Muscle layer of colon (tissue), 2 donors: ENCODE results near the gene NQO2.
A peak's percentile ranks its signal among the peaks of the same experiment; 100 is the strongest.

Source experiments
- H3K27ac ChIP-seq: one replicate; pipeline ENCODE4 v1.7.0; 2013; ENCODE audit warnings: low read depth, mild to moderate bottlenecking, low read length, moderate library complexity
- H3K27me3 ChIP-seq, 2 donors: one replicate each; pipeline ENCODE4 v1.7.0; 2013; ENCODE audit warnings: low read length in 2 of 2, mild to moderate bottlenecking in 2 of 2; ENCODE audit not compliant: insufficient read depth in 2 of 2, control insufficient read depth in 1 of 2
- H3K36me3 ChIP-seq: one replicate; pipeline ENCODE4 v1.7.0; 2013; ENCODE audit warnings: mild to moderate bottlenecking, low read length; ENCODE audit not compliant: insufficient read depth
- H3K4me1 ChIP-seq: one replicate; pipeline ENCODE4 v1.7.0; 2013; ENCODE audit warnings: mild to moderate bottlenecking, low read length; ENCODE audit not compliant: insufficient read depth
- H3K4me3 ChIP-seq, 2 donors: one replicate each; pipeline ENCODE4 v1.7.0; 2013; ENCODE audit warnings: low read length in 2 of 2, low read depth in 1 of 2, mild to moderate bottlenecking in 1 of 2, moderate library complexity in 1 of 2
- H3K9ac ChIP-seq: one replicate; pipeline ENCODE4 v1.7.0; 2013; ENCODE audit warnings: low read length
- H3K9me3 ChIP-seq: one replicate; pipeline ENCODE4 v1.7.0; 2013; ENCODE audit warnings: mild to moderate bottlenecking, low read length
- donor health status: abdominal sarcoma.
- donor health status: Adenocarcinoma of cecum.

NQO2 gene

DNA sequence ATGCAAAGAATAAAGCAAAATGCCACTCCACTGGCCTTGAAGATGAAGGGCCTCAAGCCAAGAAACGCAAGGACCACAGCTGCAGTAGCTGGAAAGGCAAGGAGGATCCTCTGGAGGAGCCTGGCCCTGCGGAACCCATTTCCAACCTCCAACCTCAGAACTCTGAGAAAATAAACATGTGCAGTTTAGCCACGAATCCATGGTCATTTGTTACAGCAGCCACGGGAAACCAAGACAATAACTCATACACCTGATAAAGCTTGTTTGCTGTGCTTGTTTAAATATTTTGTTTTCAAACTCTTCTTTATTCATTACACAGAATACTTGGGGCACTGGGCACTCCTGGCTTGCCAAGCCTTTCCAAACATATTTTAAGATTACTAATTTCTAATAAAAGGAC is 38.8 kb upstream of the NQO2 start:
- Histone ChIP-seq H3K9ac (no peak overlapping the region), H3K4me3 (no peak overlapping the region), H3K27me3 (no peaks in the 10 kb centered on the region), H3K9me3 (no peaks in the 10 kb centered on the region), H3K36me3 (peaks cover 18% of the 10 kb centered on the region), H3K4me1 (peaks cover 49% of the 10 kb centered on the region), H3K27ac (no peak overlapping the region)

DNA sequence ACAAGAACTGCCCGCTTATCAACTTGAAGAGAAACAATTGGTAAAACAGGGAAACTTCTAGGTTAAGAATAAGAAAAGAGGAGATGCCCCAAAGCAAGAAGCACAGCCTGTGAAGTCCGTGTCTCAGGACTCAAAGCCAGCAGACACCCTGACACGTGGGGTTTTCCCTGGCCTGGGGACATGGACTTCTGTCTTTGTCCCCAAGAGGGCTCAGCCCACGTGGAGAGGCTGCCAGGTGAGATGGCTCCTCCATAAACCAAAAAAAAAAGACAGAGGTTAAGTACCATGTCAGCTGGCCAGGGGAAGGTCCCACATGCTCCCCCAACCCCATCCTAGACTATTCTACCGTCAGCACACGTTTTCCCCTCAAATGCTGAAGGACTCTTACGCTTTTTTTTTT is 38.2 kb upstream of the NQO2 start:
- Histone ChIP-seq H3K27me3 (no peaks in the 10 kb centered on the region), H3K36me3 (peaks cover 15% of the 10 kb centered on the region), H3K4me3 (no peak overlapping the region), H3K9me3 (no peaks in the 10 kb centered on the region), H3K27ac (no peak overlapping the region), H3K9ac (no peak overlapping the region), H3K4me1 (peaks cover 53% of the 10 kb centered on the region)

DNA sequence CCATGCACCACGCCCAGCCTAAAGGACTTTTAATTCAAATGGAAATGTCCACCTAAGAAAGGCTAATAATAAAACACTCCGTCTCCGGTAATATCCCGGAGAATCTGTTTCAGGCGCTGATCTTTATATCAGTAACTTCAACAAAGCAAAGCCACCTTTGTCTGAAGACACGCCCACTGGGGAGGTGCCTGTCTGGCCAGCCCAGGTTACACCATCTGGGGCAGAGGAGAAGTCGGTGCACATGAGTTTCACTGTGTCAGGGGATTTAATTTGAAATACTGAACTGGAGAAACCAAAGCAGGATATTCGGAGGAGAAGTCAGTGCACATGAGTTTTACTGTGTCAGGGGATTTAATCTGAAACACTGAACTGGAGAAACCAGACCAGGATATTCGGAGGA is 37.7 kb upstream of the NQO2 start:
- Histone ChIP-seq H3K9me3 (no peaks in the 10 kb centered on the region), H3K9ac (no peak overlapping the region), H3K27ac (no peak overlapping the region), H3K27me3 (no peaks in the 10 kb centered on the region), H3K4me3 (no peak overlapping the region), H3K36me3 (peaks cover 15% of the 10 kb centered on the region), H3K4me1 (peaks cover 49% of the 10 kb centered on the region)

DNA sequence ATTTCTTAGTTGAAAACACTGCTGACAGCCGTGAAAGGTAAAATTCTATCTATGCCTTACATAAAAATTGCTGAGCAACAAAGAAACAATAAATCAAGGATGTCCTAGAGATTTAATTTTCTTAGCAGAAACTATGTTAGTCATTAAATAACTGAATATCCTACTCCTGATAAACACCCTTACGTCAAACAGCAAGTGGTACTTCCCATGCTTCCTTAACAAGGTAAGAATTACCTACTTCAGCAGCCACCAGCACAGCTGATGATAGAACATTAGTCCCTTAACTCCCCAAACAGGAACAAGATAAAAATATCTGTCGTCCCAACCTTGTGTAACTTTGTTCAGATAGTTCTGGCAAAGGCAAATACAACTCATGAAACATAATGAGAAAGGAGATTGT is 37.1 kb upstream of the NQO2 start:
- Histone ChIP-seq H3K4me1 (peaks cover 43% of the 10 kb centered on the region), H3K9me3 (no peaks in the 10 kb centered on the region), H3K27ac (peak overlapping the region; percentile 25), H3K4me3 (no peak overlapping the region), H3K36me3 (peaks cover 12% of the 10 kb centered on the region), H3K9ac (no peak overlapping the region), H3K27me3 (no peaks in the 10 kb centered on the region)

DNA sequence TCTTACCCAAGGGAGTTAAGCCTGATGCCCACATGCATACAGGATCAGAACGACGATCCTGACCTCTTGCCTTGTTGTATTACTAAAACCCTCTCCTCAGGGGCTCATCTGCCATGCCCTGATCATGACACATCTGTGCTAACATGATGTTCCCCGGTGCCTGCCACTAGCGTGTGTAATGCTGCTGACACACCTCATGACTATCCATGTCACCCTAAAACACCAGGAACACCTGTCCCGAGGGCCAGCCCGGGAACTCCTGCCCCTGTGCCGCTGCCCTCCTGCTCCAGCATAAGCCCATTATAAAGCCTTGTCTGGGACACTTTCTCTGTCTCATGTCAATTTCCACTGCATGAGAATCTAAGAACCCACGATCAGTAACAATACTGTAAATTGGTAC is 35.9 kb upstream of the NQO2 start:
- H3K27ac ChIP-seq = no peak overlapping the region
- no peaks in the 10 kb centered on the region for H3K9me3 ChIP-seq
- peaks cover 3% of the 10 kb centered on the region for H3K36me3 ChIP-seq
- H3K4me1 ChIP-seq = peaks cover 38% of the 10 kb centered on the region
- H3K9ac ChIP-seq = no peak overlapping the region
- H3K4me3 ChIP-seq = no peak overlapping the region
- H3K27me3 ChIP-seq = no peaks in the 10 kb centered on the region

DNA sequence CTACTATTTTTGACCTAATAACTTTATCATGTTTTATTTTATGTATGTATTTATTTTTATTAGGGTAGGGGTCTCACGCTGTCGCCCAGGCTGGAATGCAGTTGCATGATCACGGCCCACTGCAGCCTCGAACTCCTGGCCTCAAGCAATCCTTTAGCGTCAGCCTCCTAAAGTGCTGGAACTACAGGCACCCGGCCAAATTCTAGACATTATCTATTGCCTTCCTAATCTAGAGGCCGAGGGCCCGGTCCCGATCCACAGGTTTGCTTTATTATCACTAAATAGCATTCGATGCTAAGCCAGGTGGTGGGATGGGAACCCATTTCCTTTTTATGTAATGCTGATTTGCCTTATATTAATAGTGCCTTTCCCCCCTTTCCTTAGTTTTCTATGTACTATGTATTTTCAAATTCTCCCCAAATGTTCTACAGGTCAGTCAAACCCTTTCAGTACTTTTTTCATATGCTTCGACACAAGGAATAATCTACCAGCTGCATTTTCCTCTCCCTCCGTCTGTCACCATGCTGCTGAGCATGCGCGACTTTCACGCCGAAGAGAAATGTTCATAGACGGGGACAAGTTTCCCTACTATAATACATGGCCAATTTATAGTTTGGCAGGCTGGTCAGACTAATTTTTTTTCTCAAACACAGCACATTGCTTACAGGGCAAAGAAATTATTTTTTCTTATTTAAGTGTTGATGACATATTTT is 34.7 kb upstream of the NQO2 start:
- no peaks in the 10 kb centered on the region for H3K9me3 ChIP-seq
- H3K27ac ChIP-seq = no peak overlapping the region
- peaks cover 43% of the 10 kb centered on the region for H3K4me1 ChIP-seq
- H3K9ac ChIP-seq = no peak overlapping the region
- H3K36me3 ChIP-seq = no peaks in the 10 kb centered on the region
- no peaks in the 10 kb centered on the region for H3K27me3 ChIP-seq
- no peak overlapping the region for H3K4me3 ChIP-seq

DNA sequence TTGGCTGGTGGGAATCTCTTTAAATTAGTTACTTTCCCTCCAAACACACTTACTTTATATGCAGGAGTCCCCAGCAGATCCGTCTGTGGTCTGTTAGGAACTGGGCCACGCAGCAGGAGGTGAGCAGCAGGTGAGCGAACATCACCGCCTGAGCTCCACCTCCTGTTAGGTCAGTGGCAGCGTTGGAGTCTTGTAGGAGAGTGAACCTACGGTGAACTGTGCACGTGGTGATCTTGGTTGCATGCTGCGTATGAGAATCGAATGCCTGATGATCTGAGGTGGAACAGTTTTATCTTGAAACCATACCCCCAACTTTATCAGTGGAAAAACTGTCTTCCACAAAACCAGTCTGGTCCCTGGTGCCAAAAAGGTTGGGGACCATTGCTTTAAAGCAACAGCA is 33.3 kb upstream of the NQO2 start:
- no peaks in the 10 kb centered on the region for H3K36me3 ChIP-seq
- no peaks in the 10 kb centered on the region for H3K27me3 ChIP-seq
- no peaks in the 10 kb centered on the region for H3K9me3 ChIP-seq
- H3K4me1 ChIP-seq = peaks cover 34% of the 10 kb centered on the region
- no peak overlapping the region for H3K27ac ChIP-seq
- H3K4me3 ChIP-seq = no peak overlapping the region
- H3K9ac ChIP-seq = no peak overlapping the region

DNA sequence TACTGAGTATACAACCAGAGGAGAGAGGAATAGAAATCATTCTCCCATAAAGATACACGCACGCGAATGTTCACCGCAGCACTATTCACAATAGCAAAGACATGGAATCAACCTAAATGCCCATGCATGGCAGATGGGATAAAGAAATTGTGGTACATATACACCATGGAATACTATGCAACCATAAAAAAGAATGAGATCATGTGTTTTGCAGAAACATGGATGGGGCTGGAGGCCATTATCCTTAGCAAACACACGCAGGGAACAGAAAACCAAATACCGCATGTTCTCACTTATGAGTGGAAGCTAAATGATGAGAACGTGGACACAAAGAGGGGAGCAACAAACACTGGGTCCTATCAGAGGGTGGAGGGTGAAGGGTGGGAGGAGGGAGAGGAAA is 31.8 kb upstream of the NQO2 start:
- no peaks in the 10 kb centered on the region for H3K9me3 ChIP-seq
- no peak overlapping the region for H3K27ac ChIP-seq
- H3K27me3 ChIP-seq = no peaks in the 10 kb centered on the region
- H3K9ac ChIP-seq = no peak overlapping the region
- no peaks in the 10 kb centered on the region for H3K36me3 ChIP-seq
- peaks cover 24% of the 10 kb centered on the region for H3K4me1 ChIP-seq
- H3K4me3 ChIP-seq = no peak overlapping the region

DNA sequence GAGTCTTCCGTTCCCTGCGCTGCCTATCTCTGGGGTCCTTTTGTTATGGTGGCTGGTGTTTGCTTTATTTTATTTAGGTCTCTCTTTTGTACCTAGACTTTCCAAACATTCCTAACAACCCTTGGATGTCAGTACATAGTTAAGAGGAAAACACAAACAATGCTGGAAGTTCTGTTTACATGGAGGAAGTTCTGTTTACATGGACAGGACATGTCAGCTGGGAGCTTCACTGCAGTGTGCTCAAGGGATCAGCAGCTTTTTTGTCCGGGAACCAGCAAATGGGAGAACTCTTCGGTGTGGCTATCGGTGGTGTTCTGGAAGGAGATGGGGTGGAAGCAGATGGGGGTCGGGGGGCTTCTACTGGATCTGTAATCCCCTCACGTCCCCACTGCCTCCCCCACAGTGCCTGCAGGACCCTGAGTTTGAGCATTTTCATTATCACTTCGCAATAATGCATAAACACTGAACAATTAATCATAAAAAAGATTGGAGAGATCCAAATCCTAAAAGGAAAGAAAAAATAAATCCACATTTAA is 31.0 kb upstream of the NQO2 start:
- no peak overlapping the region for H3K4me3 ChIP-seq
- no peaks in the 10 kb centered on the region for H3K36me3 ChIP-seq
- no peaks in the 10 kb centered on the region for H3K9me3 ChIP-seq
- no peak overlapping the region for H3K27ac ChIP-seq
- H3K4me1 ChIP-seq = peaks cover 24% of the 10 kb centered on the region
- H3K9ac ChIP-seq = no peak overlapping the region
- no peaks in the 10 kb centered on the region for H3K27me3 ChIP-seq

DNA sequence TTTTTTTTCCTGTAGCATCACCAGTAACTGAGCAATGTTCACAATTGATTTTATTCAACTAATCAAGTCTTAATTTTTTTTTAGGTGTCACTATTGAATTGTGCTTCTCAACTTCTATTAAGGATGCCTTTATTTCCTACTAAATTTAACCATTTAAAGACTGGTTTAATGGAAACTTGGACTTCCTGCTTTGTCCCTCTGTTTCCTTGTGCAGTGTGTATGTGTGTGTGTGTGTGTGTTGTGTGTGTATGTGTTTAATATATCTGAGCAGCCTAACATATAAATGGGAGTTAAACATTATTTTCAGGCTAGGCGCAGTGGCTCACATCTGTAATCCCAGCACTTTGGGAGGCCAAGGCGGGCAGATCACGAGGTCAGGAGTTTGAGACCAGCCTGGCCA is 30.1 kb upstream of the NQO2 start:
- no peaks in the 10 kb centered on the region for H3K9me3 ChIP-seq
- H3K4me1 ChIP-seq = peaks cover 24% of the 10 kb centered on the region
- no peaks in the 10 kb centered on the region for H3K27me3 ChIP-seq
- no peak overlapping the region for H3K9ac ChIP-seq
- peak overlapping the region; percentile 87 for H3K27ac ChIP-seq
- no peaks in the 10 kb centered on the region for H3K36me3 ChIP-seq
- no peak overlapping the region for H3K4me3 ChIP-seq

DNA sequence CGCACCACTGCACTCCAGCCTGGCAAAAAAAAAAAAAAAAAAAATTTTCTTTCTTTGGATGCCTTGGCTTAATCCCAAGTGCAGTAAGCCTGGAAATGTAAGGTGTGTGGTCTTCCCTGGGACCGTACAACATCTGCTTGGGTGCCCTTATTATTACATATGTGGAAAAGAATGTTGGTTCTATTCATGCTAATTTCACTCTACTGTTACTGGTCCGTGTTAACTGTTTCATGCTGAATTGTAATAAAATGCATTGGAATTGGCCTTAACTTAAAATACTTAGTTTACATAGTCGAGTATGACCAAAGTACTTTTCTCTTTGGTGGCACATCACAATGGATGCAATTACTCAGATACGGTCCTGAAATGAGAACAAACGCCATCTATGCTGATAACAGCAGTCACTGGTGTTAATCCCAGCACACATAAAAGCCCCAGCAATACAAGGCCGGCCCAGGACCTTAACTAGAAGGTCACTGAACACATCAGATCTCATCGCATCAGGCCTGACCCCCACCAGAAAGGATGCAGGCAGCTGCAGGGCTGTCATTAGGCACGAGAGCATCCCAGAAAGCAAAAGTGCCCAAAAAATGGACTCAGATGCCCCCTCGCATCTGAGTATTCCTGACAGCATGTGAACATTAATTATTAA is 29.5 kb upstream of the NQO2 start:
- H3K9me3 ChIP-seq = no peaks in the 10 kb centered on the region
- H3K9ac ChIP-seq = peak overlapping the region; percentile 65
- peak overlapping the region; percentile 87 for H3K27ac ChIP-seq
- no peaks in the 10 kb centered on the region for H3K36me3 ChIP-seq
- peak overlapping the region; percentile 73 to 75 for H3K4me3 ChIP-seq
- no peaks in the 10 kb centered on the region for H3K27me3 ChIP-seq
- peaks cover 24% of the 10 kb centered on the region for H3K4me1 ChIP-seq
